RCC 7860 (cell line): ENCODE results near the gene GPR75.

Experiments
- DNase-seq: peaks from one replicate; pipeline ENCODE4 v3.0.0-alpha.2; 2015; ENCODE audit warnings: low spot score
- FAIRE-seq: peaks from 2 replicates; lab custom pipeline; 2012; peaks lifted over from hg19 to GRCh38; lab: Jason Lieb, UNC

The GPR75 gene

GRCh38 chr2:53859206-53860181 is at the start of gene GPR75:
Gene GPR75 (minus strand): TSS chr2:53859967. CDS start chr2:53854756, 5,211 bp downstream.
- no peak for DNase-seq

GRCh38 chr2:53907582-53907981 is 47.8 kb upstream of the GPR75 start:
- no peak for FAIRE-seq
- DNase-seq = no peak

More at GRCh38 chr2:53859206-53860181, at the start of gene GPR75:
- no peak for FAIRE-seq

DNA sequence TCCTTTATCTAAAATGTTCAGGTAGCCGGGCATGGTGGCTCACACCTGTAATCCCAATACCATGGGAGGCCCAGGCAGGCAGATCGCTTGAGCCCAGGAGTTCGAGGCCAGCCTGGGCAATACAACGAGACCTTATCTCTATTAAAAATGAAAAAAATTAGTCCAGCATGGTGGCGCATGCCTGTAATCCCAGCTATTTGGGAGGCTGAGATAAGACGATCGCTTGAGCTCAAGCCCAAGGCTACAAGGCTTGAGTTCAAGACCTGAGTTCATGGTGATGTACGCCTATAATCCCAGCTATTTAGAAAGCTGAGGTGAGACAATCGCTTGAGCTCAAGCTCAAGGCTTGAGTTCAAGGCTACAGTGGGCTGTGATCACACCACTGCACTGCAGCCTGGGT is 45.6 kb upstream of the GPR75 start:
- FAIRE-seq = no peak

DNA sequence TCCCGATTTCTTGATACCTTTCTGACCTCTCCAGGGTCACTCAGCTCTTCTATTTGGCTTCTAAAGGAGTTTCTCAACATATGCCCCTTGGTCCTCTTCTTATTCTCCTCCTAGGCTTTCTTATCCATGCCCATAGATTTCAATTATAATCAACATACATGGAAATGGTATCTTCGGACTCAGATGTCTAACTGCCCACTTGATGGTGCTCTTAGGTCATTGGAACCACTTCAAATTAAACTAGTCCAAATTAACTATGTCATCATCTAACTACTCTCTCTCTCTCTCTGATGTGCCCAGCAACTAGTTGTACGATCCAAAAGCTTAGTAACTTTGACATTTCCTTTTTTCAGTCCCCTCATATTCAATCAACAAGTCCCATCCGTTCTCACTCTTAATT is 43.2 kb upstream of the GPR75 start:
- no peak for DNase-seq
- no peak for FAIRE-seq

More for the DNA sequence above, 45.6 kb upstream of the GPR75 start:
- DNase-seq = no peak

DNA sequence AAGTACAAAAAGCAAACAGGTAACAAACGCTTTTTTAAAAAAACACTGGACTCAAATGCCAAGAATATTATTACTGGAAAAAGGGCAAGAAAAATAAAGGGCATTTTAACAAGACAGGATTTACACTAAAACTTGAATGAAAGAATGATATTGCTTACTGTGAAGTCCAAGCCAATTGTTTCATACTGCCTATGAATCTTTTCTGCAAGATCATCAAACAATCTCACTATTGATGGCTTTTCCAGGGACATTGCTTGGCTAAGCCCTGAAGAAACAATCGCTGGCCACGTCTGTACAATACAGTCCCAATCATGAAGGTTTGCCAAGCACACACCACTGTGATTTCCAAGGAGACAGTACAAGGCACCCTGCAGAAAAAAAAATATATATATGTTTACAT is 41.4 kb upstream of the GPR75 start:
- FAIRE-seq (no peak), DNase-seq (no peak)

GRCh38 chr2:53896864-53897263 is 37.1 kb upstream of the GPR75 start:
- peak; percentile 5 for FAIRE-seq
- peak; percentile 36 for DNase-seq

DNA sequence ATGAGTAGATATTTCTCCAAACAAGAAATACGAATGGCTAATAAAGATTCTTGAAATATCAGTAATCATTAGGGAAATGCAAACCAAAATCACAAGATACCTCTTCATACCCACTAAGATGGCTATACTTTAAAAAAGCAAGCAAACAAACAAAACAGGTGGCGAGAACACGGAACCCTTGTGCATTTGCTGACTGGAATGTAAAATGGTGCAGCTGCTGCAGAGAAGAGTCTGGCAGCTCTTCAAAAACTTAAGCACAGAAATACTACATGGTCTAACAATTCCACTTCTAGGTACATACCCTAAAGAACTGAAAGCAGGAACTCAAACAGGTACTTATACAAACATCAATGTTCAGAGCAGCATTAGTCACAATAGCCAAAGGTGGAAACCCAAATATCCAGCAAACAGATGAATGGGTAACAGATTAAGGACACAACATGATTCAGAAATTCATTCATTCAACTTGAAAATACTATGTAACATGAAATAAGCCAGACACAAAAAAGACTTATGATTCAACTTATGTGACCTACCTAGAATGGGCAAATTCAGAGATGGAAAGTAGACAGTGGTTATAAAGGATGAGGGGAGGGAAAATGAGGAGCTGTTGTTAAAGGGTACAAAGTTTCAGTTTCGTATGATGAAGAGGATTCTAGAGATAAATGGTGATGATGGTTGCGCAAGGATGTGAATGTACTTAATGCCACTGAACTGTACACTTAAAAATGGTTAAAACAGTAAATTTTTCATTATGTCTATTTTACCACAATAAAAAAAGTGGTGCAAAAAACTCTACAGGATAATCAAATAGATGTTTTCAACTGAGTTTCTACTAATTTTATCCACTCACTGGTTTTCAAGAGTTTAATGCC is 26.9 kb upstream of the GPR75 start:
- no peak for FAIRE-seq
- DNase-seq = no peak

DNA sequence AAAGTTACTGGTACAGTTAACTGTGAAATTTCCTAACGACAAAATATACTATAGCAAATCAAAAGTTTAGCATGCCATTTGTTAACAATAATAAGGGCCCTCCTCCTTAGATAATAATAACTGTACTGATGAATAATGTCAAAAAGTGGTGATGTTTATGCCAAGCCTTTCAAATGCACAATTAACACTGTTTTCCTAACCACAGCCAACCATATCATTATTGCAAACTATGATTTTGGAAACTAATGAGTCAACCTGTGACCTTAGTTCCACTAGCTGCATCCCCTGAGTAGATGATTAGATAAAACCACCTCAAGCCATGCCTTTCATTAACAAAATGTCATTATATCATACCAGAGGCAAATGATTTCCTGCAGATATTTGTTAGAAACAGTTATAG is 25.1 kb upstream of the GPR75 start:
- DNase-seq (no peak), FAIRE-seq (no peak)

- FAIRE-seq (no peak), DNase-seq (no peak)
Measured at GRCh38 chr2:53881986-53882385, 22.2 kb upstream of the GPR75 start.

DNA sequence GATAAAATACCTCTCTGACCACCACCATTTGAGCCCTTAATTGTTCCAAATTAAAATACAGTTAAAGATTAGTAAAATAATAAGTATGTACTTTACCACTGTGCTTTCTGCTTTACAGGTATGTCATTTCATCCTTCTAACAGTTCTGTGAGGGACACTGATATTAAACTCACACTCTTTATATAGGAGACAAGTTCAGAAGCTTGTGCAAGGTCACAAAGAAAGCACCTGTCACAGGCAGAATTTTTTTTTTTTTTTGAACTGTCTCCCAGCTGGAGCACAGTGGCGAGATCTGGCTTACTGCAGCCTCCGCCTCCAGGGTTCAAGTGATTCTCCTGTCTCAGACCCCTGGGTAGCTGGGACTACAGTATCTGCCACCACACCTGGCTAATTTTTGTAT is 21.6 kb upstream of the GPR75 start:
- FAIRE-seq (no peak), DNase-seq (no peak)

DNA sequence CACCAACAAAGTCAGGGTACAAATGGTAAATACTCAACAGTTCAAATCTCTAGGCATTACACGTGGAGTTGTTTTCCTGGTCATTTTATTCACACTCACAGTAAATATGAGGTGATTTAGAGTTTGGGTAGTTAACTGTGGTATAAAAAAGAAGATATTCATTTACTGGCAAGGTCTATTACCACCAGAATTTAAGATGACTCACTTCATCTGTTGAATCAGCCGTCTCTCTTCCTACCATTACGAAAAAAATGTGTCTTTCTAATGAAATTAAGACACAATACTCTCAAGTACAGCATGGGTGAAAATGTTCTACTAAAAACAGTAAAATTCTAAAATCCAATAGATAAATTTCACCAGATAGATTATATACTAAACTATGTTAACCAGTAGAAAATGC is 21.0 kb upstream of the GPR75 start:
- peak; percentile 20 for DNase-seq
- peak; percentile 70 for FAIRE-seq

- FAIRE-seq (no peak), DNase-seq (no peak)
Measured at GRCh38 chr2:53877556-53877955, 17.8 kb upstream of the GPR75 start.

DNA sequence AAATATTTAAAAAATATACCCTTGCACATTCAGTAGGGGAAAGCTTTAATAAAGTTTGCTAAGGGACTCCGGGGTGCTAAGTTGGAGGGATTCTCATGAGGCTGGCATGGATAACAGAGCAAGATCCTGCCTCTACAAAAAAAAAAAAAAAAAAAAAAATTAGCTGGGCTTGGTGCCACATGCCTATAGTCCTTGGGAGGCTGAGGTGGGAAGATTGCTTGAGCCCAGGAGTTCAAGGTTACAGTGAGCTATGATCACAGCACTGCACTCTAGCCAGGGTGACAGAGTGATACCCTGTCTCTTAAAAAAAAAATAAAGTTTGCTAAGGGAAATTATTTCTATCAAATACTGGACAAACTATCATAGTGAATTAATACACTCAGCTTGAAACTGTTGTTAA is 17.3 kb upstream of the GPR75 start:
- DNase-seq (no peak), FAIRE-seq (no peak)

DNA sequence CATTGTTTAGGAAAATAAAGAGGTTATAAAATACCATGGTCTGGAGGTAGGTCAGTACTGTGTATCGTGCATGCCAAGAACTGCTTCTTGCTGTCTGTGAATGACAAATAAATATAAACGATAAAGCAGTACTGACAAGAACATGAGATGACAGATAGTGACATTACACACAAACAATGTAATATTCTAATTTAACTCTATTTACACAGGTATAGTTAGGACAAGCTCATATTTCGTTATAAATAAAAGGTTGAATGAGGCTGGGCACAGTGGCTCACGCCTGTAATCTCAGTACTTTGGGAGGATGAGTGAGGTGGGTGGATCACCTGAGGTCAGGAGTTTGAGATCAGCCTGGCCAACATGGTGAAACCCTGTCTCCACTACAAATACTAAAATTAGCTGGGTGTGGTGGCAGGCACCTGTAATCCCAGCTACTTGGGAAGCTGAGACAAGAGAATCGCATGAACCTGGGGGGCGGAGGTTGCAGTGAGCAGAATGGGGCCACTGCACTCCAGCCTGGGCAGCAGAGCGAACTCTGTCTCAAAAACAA is 14.7 kb upstream of the GPR75 start:
- FAIRE-seq (no peak), DNase-seq (no peak)

- FAIRE-seq (no peak), DNase-seq (no peak)
Measured at GRCh38 chr2:53867773-53868172, 8.0 kb upstream of the GPR75 start.

- no peak for FAIRE-seq
- DNase-seq = no peak
Measured at GRCh38 chr2:53867169-53867568, 7.4 kb upstream of the GPR75 start.

GRCh38 chr2:53865962-53866361 is 6.2 kb upstream of the GPR75 start:
- no peak for DNase-seq
- FAIRE-seq = no peak

DNA sequence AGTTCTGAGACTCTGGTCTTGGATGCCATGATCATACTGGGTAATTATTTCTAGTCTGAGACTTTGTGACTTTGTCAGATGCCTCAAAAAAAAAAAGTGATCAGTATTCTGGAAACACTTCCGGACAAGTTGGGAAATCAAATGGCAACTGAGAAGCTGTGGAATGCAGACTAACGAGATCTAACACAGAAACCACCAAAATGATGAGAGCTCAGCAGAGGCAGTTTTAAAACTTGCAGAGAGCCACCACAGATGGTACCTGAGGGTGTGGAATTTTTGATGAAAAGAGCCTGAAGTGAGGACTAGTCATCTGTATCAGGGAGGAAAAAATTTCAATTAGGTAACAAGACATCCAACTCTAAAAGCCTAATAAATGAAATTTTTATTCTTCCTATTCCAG is 5.5 kb upstream of the GPR75 start:
- DNase-seq (no peak), FAIRE-seq (no peak)

GRCh38 chr2:53863538-53864227 is 3.9 kb upstream of the GPR75 start:
- FAIRE-seq (no peak), DNase-seq (no peak)

- DNase-seq (no peak), FAIRE-seq (no peak)
Measured at GRCh38 chr2:53861824-53862223, 2.1 kb upstream of the GPR75 start.

- FAIRE-seq (no peak), DNase-seq (no peak)
Measured at GRCh38 chr2:53856272-53856671, 3.5 kb downstream of the GPR75 start.
